ENCODE results near the gene EIF4E2.
"Not testable (repeated sequence)": the region's sequence is repeated elsewhere in the genome, so short reads cannot be mapped to it uniquely, and the experiment has no call there.

Gene EIF4E2

DNA sequence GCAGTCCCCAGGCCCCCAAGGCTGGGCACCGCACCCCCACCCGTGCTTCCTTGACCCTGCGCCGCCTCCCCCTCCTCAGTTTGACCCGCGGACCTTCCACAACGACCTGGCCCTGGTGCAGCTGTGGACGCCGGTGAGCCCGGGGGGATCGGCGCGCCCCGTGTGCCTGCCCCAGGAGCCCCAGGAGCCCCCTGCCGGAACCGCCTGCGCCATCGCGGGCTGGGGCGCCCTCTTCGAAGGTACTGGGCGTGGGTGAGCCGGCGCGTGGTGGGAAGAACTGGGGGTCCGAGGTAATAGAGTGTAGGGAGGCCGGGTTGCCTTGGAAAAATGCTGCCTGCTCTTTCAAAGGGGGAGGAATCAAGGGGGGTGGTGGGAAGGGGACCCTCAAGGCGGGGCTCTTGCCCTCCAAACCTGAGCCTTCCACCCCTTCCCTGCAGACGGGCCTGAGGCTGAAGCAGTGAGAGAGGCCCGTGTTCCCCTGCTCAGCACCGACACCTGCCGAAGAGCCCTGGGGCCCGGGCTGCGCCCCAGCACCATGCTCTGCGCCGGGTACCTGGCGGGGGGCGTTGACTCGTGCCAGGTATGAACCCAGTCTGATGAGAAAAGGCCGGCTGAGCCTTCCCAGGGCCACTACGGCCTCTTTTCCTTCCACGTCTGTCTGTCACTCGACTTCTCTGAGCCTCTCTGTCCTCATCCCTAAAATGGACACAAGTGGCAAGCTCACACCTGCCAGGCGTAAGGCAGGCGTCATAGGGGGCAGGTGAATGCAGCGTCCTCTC lies 27.7 kb upstream of the EIF4E2 start:
- DNase-seq (ENCODE audit: low read depth): no peak

DNA sequence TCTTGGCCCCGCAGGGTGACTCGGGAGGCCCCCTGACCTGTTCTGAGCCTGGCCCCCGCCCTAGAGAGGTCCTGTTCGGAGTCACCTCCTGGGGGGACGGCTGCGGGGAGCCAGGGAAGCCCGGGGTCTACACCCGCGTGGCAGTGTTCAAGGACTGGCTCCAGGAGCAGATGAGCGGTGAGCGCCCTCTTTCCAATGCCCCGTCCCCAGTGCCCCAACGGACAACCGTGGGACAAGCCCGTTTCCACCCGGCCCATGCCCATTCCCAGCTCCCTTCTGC lies 27.1 kb upstream of the EIF4E2 start:
- no peak for DNase-seq (ENCODE audit: low read depth)

DNA sequence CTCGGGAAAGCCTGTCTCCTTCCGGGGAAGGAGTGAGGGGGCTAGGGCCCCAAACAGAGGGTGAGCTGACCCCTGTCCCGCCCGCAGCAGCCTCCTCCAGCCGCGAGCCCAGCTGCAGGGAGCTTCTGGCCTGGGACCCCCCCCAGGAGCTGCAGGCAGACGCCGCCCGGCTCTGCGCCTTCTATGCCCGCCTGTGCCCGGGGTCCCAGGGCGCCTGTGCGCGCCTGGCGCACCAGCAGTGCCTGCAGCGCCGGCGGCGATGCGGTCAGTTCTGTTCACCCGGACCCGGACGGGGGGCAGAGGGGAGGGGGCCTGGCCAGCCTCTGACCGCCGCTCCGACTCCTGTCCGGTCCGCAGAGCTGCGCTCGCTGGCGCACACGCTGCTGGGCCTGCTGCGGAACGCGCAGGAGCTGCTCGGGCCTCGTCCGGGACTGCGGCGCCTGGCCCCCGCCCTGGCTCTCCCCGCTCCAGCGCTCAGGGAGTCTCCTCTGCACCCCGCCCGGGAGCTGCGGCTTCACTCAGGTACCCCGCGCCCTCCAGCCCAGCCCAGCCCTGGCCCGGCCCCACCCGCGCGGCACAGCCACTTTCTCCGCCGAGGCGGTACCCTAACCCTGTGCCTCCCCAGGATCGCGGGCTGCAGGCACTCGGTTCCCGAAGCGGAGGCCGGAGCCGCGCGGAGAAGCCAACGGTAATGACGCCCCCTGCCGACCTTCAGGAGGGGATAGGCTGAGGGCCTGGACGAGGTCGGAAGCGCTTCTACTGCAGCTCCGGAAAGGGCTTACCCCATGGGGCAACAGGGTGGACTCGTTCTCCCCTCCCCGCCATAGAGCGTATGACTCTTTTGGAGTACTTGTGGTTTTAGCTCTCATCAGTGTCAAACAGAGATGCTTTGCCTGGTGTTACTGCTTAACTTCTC lies 26.5 kb upstream of the EIF4E2 start:
- peak; percentile 14 for DNase-seq (ENCODE audit: low read depth)

DNA sequence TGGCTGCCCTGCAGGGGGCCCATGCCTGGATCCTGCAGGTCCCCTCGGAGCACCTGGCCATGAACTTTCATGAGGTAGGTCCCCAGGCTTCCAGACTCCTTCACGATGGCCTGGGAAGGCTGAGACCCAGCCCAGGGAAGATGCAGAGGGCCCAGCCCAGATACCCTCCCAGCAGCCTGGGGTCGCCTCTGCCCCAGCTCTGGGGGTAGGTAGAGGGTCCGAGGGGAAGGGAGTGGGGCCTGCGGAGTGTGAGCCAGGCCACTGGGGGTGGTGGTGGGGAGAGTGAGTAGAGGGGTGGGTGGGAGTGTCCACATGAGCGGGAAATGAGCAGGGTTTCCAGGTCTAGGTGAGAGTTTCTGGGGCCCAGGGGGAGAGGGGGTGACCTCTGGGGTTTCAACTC lies 25.7 kb upstream of the EIF4E2 start:
- DNase-seq (ENCODE audit: low read depth): no peak

- no peak for DNase-seq (ENCODE audit: low read depth)
Measured at GRCh38 chr2:232525199-232525598, 25.3 kb upstream of the EIF4E2 start.

GRCh38 chr2:232525791-232526371 lies 24.6 kb upstream of the EIF4E2 start, which contains the start of gene CHRND:
TSS of gene CHRND (plus strand) at chr2:232526160. CDS start at chr2:232526216, 56 bp downstream.
- no peak for DNase-seq (ENCODE audit: low read depth)

GRCh38 chr2:232526372-232526941 lies 24.0 kb upstream of the EIF4E2 start:
- no peak for DNase-seq (ENCODE audit: low read depth)

DNA sequence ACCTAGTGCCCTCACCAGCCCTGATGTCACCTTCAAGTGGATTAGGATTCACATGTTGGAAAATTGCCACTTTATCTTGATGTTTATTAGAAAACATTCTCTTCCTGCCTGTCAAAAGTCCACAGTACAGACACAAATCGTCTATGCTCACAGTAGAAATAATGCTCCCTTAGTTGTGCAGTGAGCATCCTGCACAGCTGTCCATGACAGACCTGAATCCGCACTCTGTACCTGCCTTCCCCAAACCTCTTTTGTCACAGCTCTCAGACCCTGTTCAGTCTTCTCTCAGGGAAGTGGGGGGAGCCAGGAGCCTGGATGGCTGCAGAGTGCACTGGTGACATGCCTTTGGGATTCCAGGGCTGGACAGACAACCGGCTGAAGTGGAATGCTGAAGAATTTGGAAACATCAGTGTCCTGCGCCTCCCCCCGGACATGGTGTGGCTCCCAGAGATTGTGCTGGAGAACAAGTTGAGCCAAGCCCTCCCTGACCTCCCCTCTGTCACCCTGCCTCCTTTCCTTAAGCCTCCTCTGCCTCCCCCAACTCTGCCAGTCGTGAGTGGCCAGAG lies 22.5 kb upstream of the EIF4E2 start:
- no peak for DNase-seq (ENCODE audit: low read depth)

DNA sequence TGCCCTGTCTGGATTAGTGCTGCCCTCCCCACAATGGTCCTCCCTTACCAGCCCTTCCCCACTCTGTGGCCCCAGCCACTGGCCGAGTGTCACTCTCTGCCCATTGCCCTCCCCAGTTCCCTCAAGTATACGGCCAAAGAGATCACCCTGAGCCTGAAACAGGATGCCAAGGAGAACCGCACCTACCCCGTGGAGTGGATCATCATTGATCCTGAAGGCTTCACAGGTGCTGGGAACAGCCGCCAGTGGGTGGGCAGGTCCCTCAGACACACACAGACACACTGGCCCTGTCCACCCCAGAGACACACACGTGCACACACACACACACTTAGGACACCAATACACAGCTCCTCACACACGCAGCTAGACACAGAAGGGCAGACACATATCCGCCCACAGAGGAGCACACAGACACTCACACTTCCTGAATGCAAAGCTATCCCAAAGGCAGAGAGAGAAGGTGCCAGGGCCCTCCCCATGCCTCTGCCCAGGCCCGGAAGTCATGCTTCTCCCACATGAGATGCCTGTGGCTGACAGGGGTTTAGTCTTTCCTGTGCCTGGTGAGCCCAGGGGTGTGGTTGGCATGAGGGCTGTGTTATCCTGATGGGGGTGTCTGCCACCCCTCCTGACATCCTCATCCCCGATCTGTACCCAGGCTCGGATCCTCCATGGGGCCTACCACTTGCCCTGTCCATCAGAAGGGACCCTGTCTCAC lies 21.6 kb upstream of the EIF4E2 start:
- DNase-seq (ENCODE audit: low read depth): no peak

DNA sequence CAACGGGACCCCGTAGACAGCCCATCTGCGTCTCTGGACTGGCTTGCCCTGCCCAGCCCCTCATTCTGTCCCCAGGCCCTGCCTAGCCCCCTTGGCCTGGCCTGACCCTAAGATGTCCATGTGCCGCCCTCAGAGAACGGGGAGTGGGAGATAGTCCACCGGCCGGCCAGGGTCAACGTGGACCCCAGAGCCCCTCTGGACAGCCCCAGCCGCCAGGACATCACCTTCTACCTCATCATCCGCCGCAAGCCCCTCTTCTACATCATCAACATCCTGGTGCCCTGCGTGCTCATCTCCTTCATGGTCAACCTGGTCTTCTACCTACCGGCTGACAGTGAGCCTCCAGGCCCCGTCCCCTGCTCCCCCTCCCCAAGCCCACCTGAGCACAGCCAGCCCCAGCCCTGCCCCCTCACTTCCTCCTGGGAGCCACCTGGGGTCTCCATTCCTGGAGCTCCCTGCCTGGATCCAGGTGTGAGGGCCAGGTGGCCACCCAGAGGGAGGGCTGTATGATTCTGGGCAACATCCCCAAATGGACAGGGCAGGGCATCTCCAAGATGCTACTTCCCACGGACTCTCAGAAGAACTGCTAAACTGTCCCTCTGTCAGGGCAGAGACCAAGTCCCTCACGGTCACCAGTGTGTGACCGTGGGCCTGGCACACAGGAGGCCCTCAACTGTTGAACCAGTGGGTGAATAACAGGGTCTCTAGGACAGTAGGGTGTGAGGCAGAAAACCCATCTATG lies 20.5 kb upstream of the EIF4E2 start:
- DNase-seq (ENCODE audit: low read depth): no peak

- DNase-seq (ENCODE audit: low read depth): no peak
Measured at GRCh38 chr2:232530626-232531260, 19.7 kb upstream of the EIF4E2 start.

DNA sequence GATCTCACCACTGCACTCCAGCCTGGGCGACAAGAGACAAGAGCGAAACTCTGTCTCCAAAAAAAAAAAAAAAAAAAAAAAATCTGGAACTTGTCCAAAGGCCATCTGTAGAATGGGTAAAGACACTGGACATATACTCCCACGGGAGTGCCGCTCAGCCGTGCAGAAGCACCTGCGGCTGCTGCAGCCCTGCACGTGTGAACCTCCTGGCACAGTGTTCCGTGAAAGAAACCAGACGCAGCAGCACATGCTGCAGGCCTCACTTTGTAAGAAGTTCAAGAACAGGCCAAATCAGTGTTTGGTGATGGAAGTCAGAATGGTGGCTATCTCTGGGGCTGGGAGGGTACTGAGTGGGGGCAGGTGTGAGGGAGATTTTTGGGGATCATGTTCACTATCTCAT lies 18.1 kb upstream of the EIF4E2 start:
- DNase-seq (ENCODE audit: low read depth): no peak

DNA sequence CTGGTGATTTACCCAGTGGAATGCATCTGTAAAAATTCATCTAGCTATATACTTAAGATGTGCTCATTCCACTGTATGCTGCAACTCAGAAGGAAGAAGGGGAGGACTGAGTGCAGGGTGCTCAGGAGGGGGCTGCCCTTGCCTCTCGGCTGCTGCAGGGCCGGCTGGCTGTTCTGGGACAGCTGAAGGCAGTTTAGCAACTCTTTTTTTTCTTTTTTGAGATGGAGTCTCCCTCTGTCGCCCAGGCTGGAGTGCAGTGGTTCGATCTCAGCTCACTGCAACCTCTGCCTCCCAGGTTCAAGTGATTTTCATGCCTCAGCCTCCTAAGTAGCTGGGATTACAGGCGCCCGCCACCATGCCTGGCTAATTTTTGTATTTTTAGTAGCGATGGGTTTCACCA lies 17.7 kb upstream of the EIF4E2 start:
- not testable (repeated sequence) for DNase-seq (ENCODE audit: low read depth)

DNA sequence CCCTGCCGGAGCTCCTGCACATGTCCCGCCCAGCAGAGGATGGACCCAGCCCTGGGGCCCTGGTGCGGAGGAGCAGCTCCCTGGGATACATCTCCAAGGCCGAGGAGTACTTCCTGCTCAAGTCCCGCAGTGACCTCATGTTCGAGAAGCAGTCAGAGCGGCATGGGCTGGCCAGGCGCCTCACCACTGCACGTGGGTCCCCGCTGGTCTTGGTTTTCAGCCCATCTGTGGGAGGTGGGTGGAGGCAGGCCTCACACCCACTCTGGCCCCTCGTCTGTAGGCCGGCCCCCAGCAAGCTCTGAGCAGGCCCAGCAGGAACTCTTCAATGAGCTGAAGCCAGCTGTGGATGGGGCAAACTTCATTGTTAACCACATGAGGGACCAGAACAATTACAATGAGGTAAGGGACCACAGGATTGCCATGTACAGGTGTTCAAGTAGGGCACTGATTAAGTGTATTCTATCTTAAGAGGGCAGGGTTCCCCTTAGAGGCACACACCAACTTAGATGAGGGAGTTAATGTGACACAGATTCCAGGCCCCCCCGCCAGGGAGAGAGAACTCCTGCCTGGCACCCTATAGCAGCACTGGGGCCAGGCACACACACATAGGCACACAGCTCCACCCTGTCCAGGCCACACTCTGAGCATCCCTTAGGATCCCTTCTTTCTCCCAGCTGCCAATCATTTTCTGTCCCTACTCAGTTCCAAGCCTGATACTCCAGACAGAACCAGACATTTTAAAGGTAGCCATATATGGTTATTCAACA lies 16.4 kb upstream of the EIF4E2 start:
- DNase-seq (ENCODE audit: low read depth): no peak

DNA sequence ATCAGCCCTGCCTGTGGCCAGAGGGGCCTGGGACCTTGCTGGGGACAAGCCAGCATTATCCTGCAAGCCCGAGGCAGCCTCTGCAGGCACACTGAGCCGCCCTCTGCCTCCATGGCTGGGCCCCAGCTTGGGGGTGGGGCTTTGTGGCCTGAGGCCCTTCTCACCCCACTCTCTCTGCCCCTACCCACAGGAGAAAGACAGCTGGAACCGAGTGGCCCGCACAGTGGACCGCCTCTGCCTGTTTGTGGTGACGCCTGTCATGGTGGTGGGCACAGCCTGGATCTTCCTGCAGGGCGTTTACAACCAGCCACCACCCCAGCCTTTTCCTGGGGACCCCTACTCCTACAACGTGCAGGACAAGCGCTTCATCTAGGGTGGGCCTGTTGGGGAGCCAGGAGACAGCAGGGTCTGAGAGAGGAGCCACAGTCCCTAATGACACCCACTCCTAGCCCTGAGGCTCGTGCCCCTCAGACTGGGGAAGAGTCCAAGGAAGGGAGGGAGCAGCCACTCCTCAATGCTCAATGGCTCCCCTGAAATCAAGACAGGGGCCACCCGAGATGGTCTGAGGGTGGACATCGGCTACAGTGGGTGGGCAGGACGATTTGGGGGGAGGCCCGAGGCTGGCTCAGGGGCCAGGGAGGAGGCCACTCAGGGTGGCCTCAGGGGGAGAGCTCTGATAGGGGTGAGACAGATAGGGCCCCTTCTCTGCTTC lies 15.4 kb upstream of the EIF4E2 start:
- no peak for DNase-seq (ENCODE audit: low read depth)

DNA sequence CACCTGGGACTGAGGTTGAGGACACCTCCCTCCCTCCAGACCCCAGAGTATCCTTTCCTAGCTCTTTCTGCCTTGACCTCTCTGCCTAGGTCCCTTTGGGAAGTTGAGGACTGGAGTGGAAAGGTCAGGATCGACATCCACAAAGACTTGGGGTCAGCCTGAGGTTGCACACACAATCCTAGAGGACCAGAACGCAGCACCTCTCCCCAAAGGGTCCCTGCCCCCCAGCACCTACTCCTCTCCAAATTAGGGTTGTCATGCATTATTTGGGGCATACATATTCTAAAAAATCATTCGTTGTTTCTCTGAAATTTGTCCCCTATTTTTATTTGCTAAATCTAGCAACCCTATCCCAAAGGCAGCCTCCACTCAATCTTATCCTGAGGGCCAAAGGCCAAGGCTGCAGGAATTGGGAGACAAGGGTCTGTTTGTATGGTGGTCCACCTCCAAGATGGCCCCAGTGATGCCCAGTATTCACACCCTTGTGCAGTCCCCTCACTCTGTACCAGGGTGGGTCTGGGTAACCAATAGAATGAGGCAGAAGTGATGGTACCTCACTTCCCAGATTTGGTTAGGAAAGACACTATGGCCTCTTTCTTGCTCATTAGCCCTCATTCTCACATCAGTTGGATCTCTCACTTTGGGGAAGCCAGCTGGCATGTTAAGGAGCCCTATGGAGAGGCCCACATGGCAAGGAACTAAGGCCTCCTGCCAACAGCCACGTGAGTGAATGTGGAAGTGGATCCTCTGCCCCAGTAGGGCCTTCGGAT lies 14.5 kb upstream of the EIF4E2 start:
- DNase-seq (ENCODE audit: low read depth): no peak

DNA sequence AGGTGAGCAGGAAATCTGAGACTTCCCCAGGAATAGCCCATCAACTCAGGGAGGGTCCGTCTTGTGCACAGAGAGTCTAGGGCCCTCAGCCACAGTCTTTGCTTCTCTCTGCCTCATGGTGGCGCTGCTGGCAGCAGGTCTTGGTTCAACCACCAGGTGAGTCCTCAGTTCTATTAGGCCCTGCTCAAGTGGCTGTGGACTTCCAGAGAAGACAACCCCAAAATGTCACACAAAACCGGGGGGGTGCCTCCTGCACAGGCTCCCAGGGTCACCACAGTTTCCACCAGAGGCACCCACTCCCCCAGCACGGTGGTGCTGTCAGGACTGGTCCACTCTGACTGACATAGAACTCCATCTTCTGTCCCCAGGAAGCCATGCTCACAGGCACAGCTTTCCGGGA lies 13.4 kb upstream of the EIF4E2 start:
- no peak for DNase-seq (ENCODE audit: low read depth)

GRCh38 chr2:232537499-232537898 lies 13.0 kb upstream of the EIF4E2 start:
- DNase-seq (ENCODE audit: low read depth): no peak

All from amniotic epithelial cell (primary cell).